Astrocyte of the cerebellum (primary cell): ENCODE results near the gene SIRT7.

Experiments
- DNase-seq: peaks from one replicate; pipeline ENCODE4 v3.0.0-alpha.2; 2011; ENCODE audit warnings: low read depth
- H3K4me3 ChIP-seq: 2 replicates; pipeline ENCODE4 v1.5.1; 2011; ENCODE audit warnings: mild to moderate bottlenecking, low read depth, low read length, moderate library complexity
- CTCF ChIP-seq: IDR thresholded peaks from 2 replicates; pipeline ENCODE4 v1.5.1; 2012; ENCODE audit warnings: low read length, low read depth, moderate library complexity, mild to moderate bottlenecking; ENCODE audit errors: missing control alignments
- in situ Hi-C: cut with HindIII; loops from 2 replicates; pipeline ENCODE4 v1.10.0; 2017; ENCODE audit warnings: low sequenced_read_pairs

The SIRT7 gene

DNA sequence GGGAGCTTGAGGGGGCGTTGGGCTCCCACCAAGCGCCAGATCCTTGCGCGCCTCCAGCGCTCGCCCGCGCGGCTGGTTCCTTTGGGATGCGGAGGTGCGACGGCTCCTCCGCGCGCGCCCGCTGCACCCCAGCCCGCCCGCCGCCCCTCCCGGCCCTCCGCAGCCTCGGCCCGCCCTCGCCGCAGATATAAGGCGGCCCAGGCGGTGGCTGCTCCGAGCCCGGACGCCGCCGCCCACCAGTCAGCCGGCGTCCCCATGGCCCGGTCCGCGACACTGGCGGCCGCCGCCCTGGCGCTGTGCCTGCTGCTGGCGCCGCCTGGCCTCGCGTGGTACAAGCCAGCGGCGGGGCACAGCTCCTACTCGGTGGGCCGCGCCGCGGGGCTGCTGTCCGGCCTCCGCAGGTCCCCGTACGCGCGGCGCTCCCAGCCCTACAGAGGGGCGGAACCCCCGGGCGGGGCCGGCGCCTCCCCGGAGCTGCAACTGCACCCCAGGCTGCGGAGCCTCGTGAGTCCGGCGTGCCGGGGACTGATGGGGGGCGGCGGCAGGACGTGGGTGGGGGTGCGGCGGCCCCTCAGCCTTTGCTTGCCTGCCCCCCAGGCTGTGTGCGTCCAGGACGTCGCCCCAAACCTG is 15.8 kb downstream of the SIRT7 start, which contains the start of gene NPB:
TSS of gene NPB (plus strand) at position 216 of the 630 bp plus-strand sequence. CDS start at position 256, 40 bp downstream.
- no peak for DNase-seq
- no peak for TF ChIP-seq CTCF
- in situ Hi-C loops = no loop called here
- H3K4me3 ChIP-seq = peak within 1 kb of the TSS; percentile 19

- H3K4me3 ChIP-seq = no peak overlapping the region
- TF ChIP-seq CTCF = no peak
- DNase-seq = no peak
- in situ Hi-C loops = no loop called here
These were observed 16.6 kb downstream of the SIRT7 start for GRCh38 chr17:81901167-81902022.

- TF ChIP-seq CTCF = no peak
- no peak for DNase-seq
- in situ Hi-C loops = no loop called here
- H3K4me3 ChIP-seq = no peak overlapping the region
These were observed 17.7 kb downstream of the SIRT7 start for GRCh38 chr17:81900181-81900820.

- in situ Hi-C loops = no loop called here
- no peak for TF ChIP-seq CTCF
- no peak overlapping the region for H3K4me3 ChIP-seq
- DNase-seq = no peak
These were observed 18.3 kb downstream of the SIRT7 start for GRCh38 chr17:81899514-81900166.

DNA sequence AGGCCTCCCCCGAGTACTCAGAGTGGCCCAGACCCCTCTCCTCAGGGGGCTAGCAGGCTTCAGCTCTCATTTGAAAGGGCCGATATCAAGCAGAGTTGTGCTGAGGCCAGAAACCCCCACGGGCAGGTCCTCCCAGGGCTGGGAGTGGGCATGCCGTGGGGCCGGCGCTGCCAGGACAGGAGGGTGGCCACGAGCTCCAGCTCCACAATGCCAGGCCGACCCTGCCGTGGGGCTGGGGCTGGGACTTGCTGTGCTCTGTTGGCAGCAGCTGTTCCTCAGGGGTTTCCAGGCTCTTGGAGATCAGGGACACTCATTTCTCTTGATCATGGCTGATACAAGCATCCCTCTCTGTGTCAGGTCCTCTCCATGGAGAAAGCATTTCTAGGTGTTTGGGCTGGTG is 19.1 kb downstream of the SIRT7 start:
- in situ Hi-C loops = no loop called here
- no peak overlapping the region for H3K4me3 ChIP-seq
- no peak for DNase-seq
- TF ChIP-seq CTCF = no peak
